ENCODE measurements around the gene DIPK1C.

- TF ChIP-seq CTCF (IDR thresholded peaks at IDR 0.05) (no peak), POLR2A (IDR thresholded peaks at IDR 0.05) (no peak), POLR2AphosphoS5 (IDR thresholded peaks at IDR 0.05) (no peak)
Observed at GRCh38 chr18:74451148-74451547, 6.0 kb downstream of the DIPK1C start.

Data from transverse colon (tissue), 4 donors.